ENCODE measurements around the gene HS2ST1. TPM values are rescaled to one million over a fixed set of nuclear protein-coding genes. Genes with fewer than 3 reads are reported as not detected.

The HS2ST1 gene
- total and polyA plus RNA-seq, 2 donors (not counting 3 experiments of a cell fraction or from before 2014, with no cell fraction given): 5.5 to 31.2 TPM

- BruUV-seq (replicated peaks): no TSS peak
- Histone ChIP-seq H3K4me3 (replicated peaks in 1 of 3; ENCODE audit: insufficient read depth in 1 of 3, low read depth in 1 of 3, low read length in 3 of 3) (no peak overlapping the region), H3K27ac (ENCODE audit: insufficient read depth, low read depth, low read length) (no peak overlapping the region), H3K27me3 (ENCODE audit: control insufficient read depth in 2 of 2, insufficient read depth in 2 of 2, low read length in 2 of 2) (no peaks in the 10 kb centered on the region), H3K9me3 (replicated peaks; ENCODE audit: control insufficient read depth, insufficient read depth, low read length) (no peaks in the 10 kb centered on the region), H4K20me1 (replicated peaks; ENCODE audit: control insufficient read depth, extremely low read depth, insufficient read depth, low read length) (no peaks in the 10 kb centered on the region), H3K4me2 (ENCODE audit: insufficient read depth, low read length) (no peak overlapping the region), H3K9ac (replicated peaks; ENCODE audit: extremely low read depth, insufficient read depth, low read length) (no peak overlapping the region), H3K79me2 (ENCODE audit: control insufficient read depth, insufficient read depth, low read length) (peaks cover 3% of the 10 kb centered on the region), H3K9me1 (replicated peaks; ENCODE audit: control insufficient read depth, extremely low read depth, insufficient read depth, low read length) (no peaks in the 10 kb centered on the region), H2AFZ (ENCODE audit: low read depth, low read length) (no peak overlapping the region), H3K36me3 (ENCODE audit: control insufficient read depth in 2 of 2, extremely low read depth in 1 of 2, insufficient read depth in 2 of 2, low read length in 2 of 2) (no peaks in the 10 kb centered on the region), H3K4me1 (ENCODE audit: control insufficient read depth, extremely low read depth, insufficient read depth, low read length) (no peaks in the 10 kb centered on the region)
- ChIA-PET CTCF (interaction anchor here (0.6 to 2.2 kb wide), 5 partner anchors 11 to 283 kb away, joined by 3 to 11 read pairs (median 4); no protein-coding TSS in a partner anchor), POLR2A (no interaction called here)
- no peak for DNase-seq (ENCODE audit: low read depth, low spot score)
- TF ChIP-seq JUN (IDR thresholded peaks at IDR 0.05; ENCODE audit: borderline replicate concordance, insufficient read depth, insufficient read length, low read depth) (no peak), FOS (IDR thresholded peaks at IDR 0.05; ENCODE audit: borderline replicate concordance, insufficient read depth, low read length) (no peak), MYC (IDR thresholded peaks at IDR 0.05; ENCODE audit: low read depth, low read length) (no peak), POLR2AphosphoS5 (IDR thresholded peaks at IDR 0.05; ENCODE audit: insufficient read depth, low read depth, low read length) (no peak), EZH2 (IDR thresholded peaks at IDR 0.05; ENCODE audit: borderline replicate concordance, low read depth, low read length, severe bottlenecking) (no peak), CTCF (IDR thresholded peaks at IDR 0.05; ENCODE audit: extremely low read depth in 1 of 2, insufficient read depth in 1 of 2, low read depth in 1 of 2, low read length in 2 of 2) (no peak), POLR2A (IDR thresholded peaks at IDR 0.05; ENCODE audit: low read depth, low read length) (no peak), GATA2 (IDR thresholded peaks at IDR 0.05; ENCODE audit: insufficient read depth, insufficient read length, low read depth, low read length) (no peak)
- TF ChIP-seq, protein P1, sequence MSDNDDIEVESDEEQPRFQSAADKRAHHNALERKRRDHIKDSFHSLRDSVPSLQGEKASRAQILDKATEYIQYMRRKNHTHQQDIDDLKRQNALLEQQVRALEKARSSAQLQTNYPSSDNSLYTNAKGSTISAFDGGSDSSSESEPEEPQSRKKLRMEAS (IDR thresholded peaks at IDR 0.05; ENCODE audit: insufficient read depth, insufficient read length): no peak
- dilution Hi-C loops (cut with MboI; ENCODE audit: extremely low pct_ligation_motif_present, low sequenced_read_pairs): no loop called here
- FAIRE-seq: no peak
- intact Hi-C loops (cut with micrococcal nuclease): no loop called here
These were observed 149.9 kb downstream of the HS2ST1 start for GRCh38 chr1:87064309-87064708.
